Osteocyte (in vitro differentiated cells): ENCODE measurements around the gene FJX1. TPM values are rescaled to one million over a fixed set of nuclear protein-coding genes. Genes with fewer than 3 reads are reported as not detected.
A peak's percentile ranks its signal among the peaks of the same experiment; 100 is the strongest.

ENCODE experiments used
- DNase-seq: peaks from one replicate; pipeline ENCODE4 v3.0.0; 2021; ENCODE audit warnings: mixed read lengths; ENCODE audit not compliant: unreplicated experiment; ENCODE audit errors: extremely low spot score
- H3K27ac Mint-ChIP-seq: one replicate; pipeline ENCODE4 v1.8.0; 2021; ENCODE audit warnings: mild to moderate bottlenecking, mixed read lengths; ENCODE audit not compliant: unreplicated experiment
- H3K27me3 Mint-ChIP-seq: one replicate; pipeline ENCODE4 v1.8.0; 2021; ENCODE audit warnings: mixed read lengths; ENCODE audit not compliant: unreplicated experiment
- H3K36me3 Mint-ChIP-seq: one replicate; pipeline ENCODE4 v1.8.0; 2021; ENCODE audit warnings: mixed read lengths; ENCODE audit not compliant: unreplicated experiment
- H3K4me1 Mint-ChIP-seq: one replicate; pipeline ENCODE4 v1.8.0; 2021; ENCODE audit warnings: mixed read lengths; ENCODE audit not compliant: unreplicated experiment
- H3K4me3 Mint-ChIP-seq: one replicate; pipeline ENCODE4 v1.8.0; 2021; ENCODE audit warnings: mild to moderate bottlenecking, moderate library complexity, mixed read lengths; ENCODE audit not compliant: unreplicated experiment
- H3K9me3 Mint-ChIP-seq: one replicate; pipeline ENCODE4 v1.8.0; 2021; ENCODE audit warnings: mixed read lengths; ENCODE audit not compliant: unreplicated experiment
- CTCF ChIP-seq: fragments of 200-600 bp; sonication (generic); IDR thresholded peaks from 2 replicates; pipeline ENCODE4 v1.5.0; 2021; ENCODE audit warnings: antibody characterized with exemption, mild to moderate bottlenecking, moderate library complexity
- long read RNA-seq: library from polyadenylated mRNA; unstranded; transcript quantifications from one replicate; pipeline ENCODE4 v2.0.0, GENCODE V29; 2021
- total RNA-seq: library from RNA; stranded (reverse); gene quantifications from 2 replicates; pipeline ENCODE4 v1.2.1, GENCODE V29; 2021

The FJX1 gene
- total RNA-seq, result 20.2 and 21.6 TPM in 2 replicates
- long read RNA-seq, result 0 reads

- Mint-ChIP-seq H3K4me3 (peak within 1 kb of the TSS; percentile 81), H3K4me1 (peaks cover 46% of the 10 kb centered on the region), H3K36me3 (no peaks in the 10 kb centered on the region), H3K27ac (peak within 1 kb of the TSS; percentile 80), H3K27me3 (no peaks in the 10 kb centered on the region), H3K9me3 (no peaks in the 10 kb centered on the region)
- DNase-seq, result peak; percentile 90
- no peak for TF ChIP-seq CTCF
Measured at GRCh38 chr11:35617687-35618496, at the start of gene FJX1. Gene FJX1, plus strand, starts transcription at chr11:35618460. Its CDS starts 177 bp downstream, at chr11:35618637.

- TF ChIP-seq CTCF, result no peak
- no peak for DNase-seq
- Mint-ChIP-seq H3K9me3 (peaks cover 9% of the 10 kb centered on the region), H3K27me3 (peaks cover 2% of the 10 kb centered on the region), H3K27ac (no peak overlapping the region), H3K4me1 (peaks cover 3% of the 10 kb centered on the region), H3K4me3 (no peak overlapping the region), H3K36me3 (peaks cover 5% of the 10 kb centered on the region)
Measured at GRCh38 chr11:35571696-35572095, 46.6 kb upstream of the FJX1 start.

- DNase-seq, result no peak
- H3K9me3 Mint-ChIP-seq, result no peaks in the 10 kb centered on the region
- no peak for TF ChIP-seq CTCF
- no peaks in the 10 kb centered on the region for H3K36me3 Mint-ChIP-seq
- H3K27ac Mint-ChIP-seq, result peak overlapping the region; percentile 92
- H3K4me3 Mint-ChIP-seq, result no peak overlapping the region
- peaks cover 50% of the 10 kb centered on the region for H3K4me1 Mint-ChIP-seq
- no peaks in the 10 kb centered on the region for H3K27me3 Mint-ChIP-seq
Measured at GRCh38 chr11:35579557-35580396, 38.5 kb upstream of the FJX1 start.

- no peaks in the 10 kb centered on the region for H3K9me3 Mint-ChIP-seq
- H3K4me3 Mint-ChIP-seq, result no peak overlapping the region
- H3K36me3 Mint-ChIP-seq, result no peaks in the 10 kb centered on the region
- peak overlapping the region; percentile 92 for H3K27ac Mint-ChIP-seq
- peaks cover 50% of the 10 kb centered on the region for H3K4me1 Mint-ChIP-seq
- TF ChIP-seq CTCF, result no peak
- H3K27me3 Mint-ChIP-seq, result no peaks in the 10 kb centered on the region
- DNase-seq, result no peak
Measured at GRCh38 chr11:35580397-35580781, 37.9 kb upstream of the FJX1 start.

- H3K27ac Mint-ChIP-seq, result peak overlapping the region; percentile 92
- no peaks in the 10 kb centered on the region for H3K36me3 Mint-ChIP-seq
- no peak overlapping the region for H3K4me3 Mint-ChIP-seq
- no peak for TF ChIP-seq CTCF
- H3K27me3 Mint-ChIP-seq, result no peaks in the 10 kb centered on the region
- H3K4me1 Mint-ChIP-seq, result peaks cover 52% of the 10 kb centered on the region
- H3K9me3 Mint-ChIP-seq, result no peaks in the 10 kb centered on the region
- no peak for DNase-seq
Measured at GRCh38 chr11:35582033-35582432, 36.2 kb upstream of the FJX1 start.
